AG04449 (cell line): ENCODE data around the gene TMEM218.
A peak's percentile ranks its signal among the peaks of the same experiment; 100 is the strongest.

Source experiments
- CTCF ChIA-PET: fragments of 350-600 bp; formaldehyde crosslinking; extraction: SDS; loops from one replicate; lab custom pipeline; 2021; ENCODE audit warnings: antibody characterized with exemption; lab: Yijun Ruan, JAX
- POLR2A ChIA-PET: fragments of 400-600, 350-600 bp; formaldehyde crosslinking; extraction: SDS; loops from one replicate; lab custom pipeline; 2020; ENCODE audit warnings: antibody characterized with exemption, inconsistent platforms; lab: Yijun Ruan, JAX
- DNase-seq: peaks from one replicate; pipeline ENCODE4 v3.0.0-alpha.2; 2010; ENCODE audit warnings: low read depth, low spot score
- H3K4me3 ChIP-seq: 2 replicates; pipeline ENCODE4 v1.5.1; 2011; ENCODE audit warnings: low read depth, mild to moderate bottlenecking, control low read depth, low read length
- TF ChIP-seq, protein P1 (sequence below): IDR thresholded peaks from one replicate; pipeline ENCODE4 v1.5.1; 2011; ENCODE audit warnings: mild to moderate bottlenecking, moderate library complexity, low read length, control low read depth, inconsistent platforms; ENCODE audit not compliant: insufficient read depth; ENCODE audit errors: missing control alignments

The TMEM218 gene

DNA sequence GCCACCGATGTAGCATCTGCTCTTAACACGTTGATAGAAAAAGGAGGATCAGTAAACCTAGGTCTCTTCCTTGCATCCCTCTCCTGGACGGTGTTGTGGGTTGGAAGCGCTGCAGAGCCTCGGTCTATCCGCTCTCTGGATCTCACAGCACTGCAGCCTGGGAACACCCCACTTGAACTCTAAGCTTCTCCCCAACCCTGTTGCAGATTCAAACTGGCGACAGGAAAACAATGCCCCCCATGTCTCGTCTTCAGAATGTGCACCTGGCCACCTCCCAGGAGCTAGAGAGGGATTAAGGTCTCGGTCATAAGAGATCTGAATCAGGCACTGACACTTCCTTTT, 454 bp downstream of the TMEM218 start:
- ChIA-PET POLR2A (interaction anchor here (1.4 kb wide), 1 partner anchor 22 kb away, joined by 4 read pairs; no protein-coding TSS in a partner anchor), CTCF (interaction anchor here (0.6 to 6.2 kb wide), 11 partner anchors 11 to 325 kb away, joined by 3 to 39 read pairs (median 4); no protein-coding TSS in a partner anchor)
- no peak for DNase-seq
- peak overlapping the region; percentile 87 for H3K4me3 ChIP-seq
- TF ChIP-seq, protein P1, sequence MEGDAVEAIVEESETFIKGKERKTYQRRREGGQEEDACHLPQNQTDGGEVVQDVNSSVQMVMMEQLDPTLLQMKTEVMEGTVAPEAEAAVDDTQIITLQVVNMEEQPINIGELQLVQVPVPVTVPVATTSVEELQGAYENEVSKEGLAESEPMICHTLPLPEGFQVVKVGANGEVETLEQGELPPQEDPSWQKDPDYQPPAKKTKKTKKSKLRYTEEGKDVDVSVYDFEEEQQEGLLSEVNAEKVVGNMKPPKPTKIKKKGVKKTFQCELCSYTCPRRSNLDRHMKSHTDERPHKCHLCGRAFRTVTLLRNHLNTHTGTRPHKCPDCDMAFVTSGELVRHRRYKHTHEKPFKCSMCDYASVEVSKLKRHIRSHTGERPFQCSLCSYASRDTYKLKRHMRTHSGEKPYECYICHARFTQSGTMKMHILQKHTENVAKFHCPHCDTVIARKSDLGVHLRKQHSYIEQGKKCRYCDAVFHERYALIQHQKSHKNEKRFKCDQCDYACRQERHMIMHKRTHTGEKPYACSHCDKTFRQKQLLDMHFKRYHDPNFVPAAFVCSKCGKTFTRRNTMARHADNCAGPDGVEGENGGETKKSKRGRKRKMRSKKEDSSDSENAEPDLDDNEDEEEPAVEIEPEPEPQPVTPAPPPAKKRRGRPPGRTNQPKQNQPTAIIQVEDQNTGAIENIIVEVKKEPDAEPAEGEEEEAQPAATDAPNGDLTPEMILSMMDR: no peak

DNA sequence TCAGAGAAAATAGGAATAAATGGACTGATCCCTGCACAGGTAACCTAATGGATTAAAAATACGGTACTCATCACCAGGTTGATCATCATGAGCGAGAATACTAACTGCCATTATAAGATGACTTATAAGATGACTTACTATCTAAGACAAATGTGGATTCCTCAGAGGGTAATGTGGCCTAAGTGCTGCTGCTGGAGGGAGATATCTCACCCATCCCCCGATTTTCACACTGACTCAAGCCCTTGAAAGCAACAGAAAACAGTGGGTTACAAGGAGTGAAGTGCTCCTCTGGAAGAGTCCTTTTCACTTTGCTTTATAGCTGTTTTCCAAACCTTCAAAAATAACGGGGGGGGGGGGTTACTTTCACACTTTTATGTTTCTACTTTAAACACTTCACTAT, 920 bp downstream of the TMEM218 start:
- ChIA-PET POLR2A (interaction anchor here (1.4 kb wide), 1 partner anchor 22 kb away, joined by 4 read pairs; no protein-coding TSS in a partner anchor), CTCF (interaction anchor here (0.6 to 6.2 kb wide), 10 partner anchors 11 to 325 kb away, joined by 3 to 39 read pairs (median 5); no protein-coding TSS in a partner anchor)
- no peak for DNase-seq
- TF ChIP-seq, protein P1: no peak
- peak overlapping the region; percentile 87 for H3K4me3 ChIP-seq

DNA sequence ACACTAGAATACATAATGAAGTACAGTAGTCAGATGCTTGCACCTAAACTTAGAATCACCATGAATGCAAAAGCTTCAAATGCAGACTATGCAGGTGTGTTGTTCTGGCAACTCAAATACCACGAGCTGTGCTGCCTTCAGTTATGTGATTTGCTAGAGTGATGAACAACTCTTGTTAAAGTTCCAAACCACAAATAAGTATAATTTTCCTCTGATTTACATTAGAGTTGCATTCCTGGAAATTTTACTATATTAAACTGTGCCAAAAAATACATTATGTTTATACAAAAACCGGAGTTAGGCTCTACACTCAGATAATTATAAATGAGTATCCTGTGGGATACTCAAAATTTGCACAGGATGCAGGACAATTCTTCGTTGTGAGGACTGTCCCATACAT, 3.0 kb downstream of the TMEM218 start:
- CTCF ChIA-PET: interaction anchor here (1.4 to 3.1 kb wide), 3 partner anchors 17 to 33 kb away, joined by 3 to 18 read pairs (median 11); no protein-coding TSS in a partner anchor
- DNase-seq: no peak
- H3K4me3 ChIP-seq: no peak overlapping the region
- POLR2A ChIA-PET: no interaction called here
- TF ChIP-seq, protein P1: no peak

- DNase-seq: no peak
- H3K4me3 ChIP-seq: no peak overlapping the region
- CTCF ChIA-PET: interaction anchor here (0.7 to 3.1 kb wide), 4 partner anchors 14 to 36 kb away, joined by 3 to 18 read pairs (median 4); no protein-coding TSS in a partner anchor
- TF ChIP-seq, protein P1: no peak
- POLR2A ChIA-PET: interaction anchor here (0.8 kb wide), 1 partner anchor 15 kb away, joined by 3 read pairs; no protein-coding TSS in a partner anchor
These were observed 5.5 kb downstream of the TMEM218 start for GRCh38 chr11:125105926-125106325.

DNA sequence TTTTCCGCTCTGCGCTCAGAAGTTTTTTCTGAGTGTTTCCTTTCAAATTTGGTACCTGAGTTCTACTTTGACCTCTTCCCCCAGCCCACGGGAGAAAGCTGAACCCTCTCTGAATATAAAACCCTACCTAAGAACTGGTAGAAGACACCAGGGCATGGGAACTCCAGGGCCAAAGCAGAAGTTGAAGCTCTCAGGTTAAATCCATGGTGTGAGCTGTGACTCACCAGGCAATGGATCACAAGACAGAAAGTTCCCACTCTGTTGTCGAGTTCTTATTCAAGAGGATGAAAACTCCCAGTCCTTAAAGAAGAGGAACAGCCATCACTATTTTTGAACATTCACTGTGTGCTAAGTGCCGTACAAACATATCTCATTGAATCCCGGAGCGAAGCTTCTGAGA, 8.9 kb downstream of the TMEM218 start:
- CTCF ChIA-PET: interaction anchor here (1.1 to 4.3 kb wide), 3 partner anchors 10 to 19 kb away, joined by 3 to 19 read pairs (median 8); partner anchors contain the start of gene TMEM218
- TF ChIP-seq, protein P1: no peak
- no peak overlapping the region for H3K4me3 ChIP-seq
- POLR2A ChIA-PET: no interaction called here
- DNase-seq: no peak

GRCh38 chr11:125102025-125102424, 9.4 kb downstream of the TMEM218 start:
- DNase-seq: no peak
- TF ChIP-seq, protein P1: no peak
- H3K4me3 ChIP-seq: no peak overlapping the region
- POLR2A ChIA-PET: no interaction called here
- CTCF ChIA-PET: interaction anchor here (1.7 to 4.3 kb wide), 2 partner anchors 10 to 11 kb away, joined by 8 to 19 read pairs; partner anchors contain the start of gene TMEM218
